Measurements from ENCODE around the gene ASXL1. TPM values are rescaled to one million over a fixed set of nuclear protein-coding genes. Genes with fewer than 3 reads are reported as not detected.
A peak's percentile ranks its signal among the peaks of the same experiment; 100 is the strongest.

ASXL1 gene
- polyA plus RNA-seq (2011; rRNA removed): 28.9 and 31.7 TPM in 2 replicates
- polyA minus RNA-seq (2011; rRNA and poly(A)+ RNA removed): 84.6 and 112 TPM in 2 replicates

DNA sequence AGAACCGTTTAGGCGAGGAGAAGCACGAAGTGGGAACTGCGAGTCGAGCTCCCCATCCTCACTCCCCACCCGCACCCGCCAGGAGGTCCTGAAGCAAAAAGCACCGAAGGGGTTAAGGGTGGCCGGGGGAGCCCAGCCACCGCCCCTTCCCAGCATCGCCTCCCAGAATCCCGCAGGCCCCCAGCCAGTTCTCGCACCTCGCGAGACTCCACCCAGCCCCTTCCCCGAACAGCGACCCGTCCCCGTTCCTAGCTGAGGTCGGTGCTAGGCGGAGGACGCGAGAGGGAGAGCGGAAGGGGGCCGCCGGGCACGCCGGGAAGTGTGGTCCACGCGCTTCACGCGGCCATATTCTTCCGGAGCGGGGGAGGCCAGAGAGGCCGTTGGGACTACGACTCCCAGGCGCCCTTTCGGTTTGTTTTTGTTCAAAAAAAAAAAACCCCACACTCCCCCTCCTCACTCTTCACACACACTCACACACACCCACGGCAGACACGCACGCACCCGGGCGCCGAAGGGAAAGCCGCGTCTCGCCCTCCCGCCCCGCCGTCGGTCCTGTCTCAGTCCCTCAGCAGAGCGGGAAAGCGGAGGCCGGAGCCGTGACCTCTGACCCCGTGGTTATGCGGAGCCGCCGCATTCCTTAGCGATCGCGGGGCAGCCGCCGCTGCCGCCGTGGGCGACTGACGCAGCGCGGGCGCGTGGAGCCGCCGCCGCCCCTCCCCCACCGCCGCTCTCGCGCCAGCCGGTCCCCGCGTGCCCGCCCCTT lies at the start of gene ASXL1:
Gene ASXL1, plus strand, starts transcription at position 463 of the 763 bp plus-strand sequence. CDS start 445 bp downstream, outside the sequence.
- no peak for TF ChIP-seq CTCF (IDR thresholded peaks at IDR 0.05; ENCODE audit: low read depth, low read length)
- Histone ChIP-seq H3K4me3 (ENCODE audit: low read depth, low read length) (peak within 1 kb of the TSS; percentile 93), H3K9me3 (ENCODE audit: control insufficient read depth, insufficient read depth, low read length) (peaks cover 5% of the 10 kb centered on the region), H3K27ac (ENCODE audit: low read depth, low read length) (peak within 1 kb of the TSS; percentile 99), H3K27me3 (ENCODE audit: control insufficient read depth, insufficient read depth, low read length) (no peaks in the 10 kb centered on the region)
- ChIA-PET CTCF (no interaction called here), POLR2A (interaction anchor here (0.5 to 1.2 kb wide), 11 partner anchors 13 to 1066 kb away, joined by 3 to 8 read pairs (median 4); no protein-coding TSS in a partner anchor)
- peak; percentile 94 for DNase-seq (ENCODE audit: low read depth, low spot score)

DNA sequence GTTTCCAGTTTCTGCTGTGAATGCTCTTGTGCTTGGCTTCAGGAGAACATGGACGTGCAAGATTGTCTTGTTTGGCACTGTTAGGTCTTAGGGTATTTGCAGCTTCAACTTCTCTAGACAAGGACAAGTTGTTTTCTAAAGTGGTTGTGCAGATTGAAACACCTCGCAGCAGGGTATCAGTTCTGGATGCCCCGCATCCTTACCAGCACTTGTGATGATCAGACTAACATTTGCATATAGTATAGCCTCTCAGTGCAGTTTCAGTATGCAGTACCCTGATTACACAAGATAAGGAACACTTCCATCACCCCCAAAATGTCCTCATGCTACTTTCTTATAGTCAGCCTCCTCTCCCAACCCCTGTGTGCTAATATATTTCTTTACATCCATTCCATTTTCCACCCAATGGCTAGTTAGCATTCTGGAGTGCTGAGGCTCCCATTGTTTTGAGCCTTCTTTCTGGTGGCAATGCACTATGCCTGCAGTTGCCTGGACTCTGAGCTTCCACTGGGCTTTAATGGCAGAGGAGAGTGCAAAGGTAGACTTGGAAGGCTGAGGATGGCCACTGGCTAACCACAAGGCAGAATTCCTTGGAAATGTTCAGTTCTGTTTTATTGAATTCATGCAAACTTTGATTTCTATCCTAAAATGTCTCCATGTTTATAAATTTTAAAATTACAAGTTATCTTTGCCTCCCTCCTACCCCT lies 45.3 kb upstream of the ASXL1 start:
- Histone ChIP-seq H3K9me3 (ENCODE audit: control insufficient read depth, insufficient read depth, low read length) (no peaks in the 10 kb centered on the region), H3K27ac (ENCODE audit: low read depth, low read length) (no peak overlapping the region), H3K27me3 (ENCODE audit: control insufficient read depth, insufficient read depth, low read length) (no peaks in the 10 kb centered on the region), H3K4me3 (ENCODE audit: low read depth, low read length) (no peak overlapping the region)
- CTCF ChIA-PET: interaction anchor here (0.7 kb wide), 1 partner anchor 58 kb away, joined by 4 read pairs; no protein-coding TSS in a partner anchor
- POLR2A ChIA-PET: interaction anchor here (0.6 kb wide), 1 partner anchor 66 kb away, joined by 5 read pairs; no protein-coding TSS in a partner anchor
- DNase-seq (ENCODE audit: low read depth, low spot score): no peak
- TF ChIP-seq CTCF (IDR thresholded peaks at IDR 0.05; ENCODE audit: low read depth, low read length): no peak

GRCh38 chr20:32314768-32315167 lies 43.4 kb upstream of the ASXL1 start:
- CTCF ChIA-PET: no interaction called here
- TF ChIP-seq CTCF (IDR thresholded peaks at IDR 0.05; ENCODE audit: low read depth, low read length): no peak

GRCh38 chr20:32315399-32315798 lies 42.7 kb upstream of the ASXL1 start:
- ChIA-PET CTCF (no interaction called here), POLR2A (no interaction called here)
- DNase-seq (ENCODE audit: low read depth, low spot score): no peak
- no peaks in the 10 kb centered on the region for H3K27me3 ChIP-seq (ENCODE audit: control insufficient read depth, insufficient read depth, low read length)
- no peak overlapping the region for H3K4me3 ChIP-seq (ENCODE audit: low read depth, low read length)
- TF ChIP-seq CTCF (IDR thresholded peaks at IDR 0.05; ENCODE audit: low read depth, low read length): no peak
- H3K9me3 ChIP-seq (ENCODE audit: control insufficient read depth, insufficient read depth, low read length): no peaks in the 10 kb centered on the region
- no peak overlapping the region for H3K27ac ChIP-seq (ENCODE audit: low read depth, low read length)

More at GRCh38 chr20:32314768-32315167, 43.4 kb upstream of the ASXL1 start:
- Histone ChIP-seq H3K4me3 (ENCODE audit: low read depth, low read length) (no peak overlapping the region), H3K27me3 (ENCODE audit: control insufficient read depth, insufficient read depth, low read length) (no peaks in the 10 kb centered on the region), H3K27ac (ENCODE audit: low read depth, low read length) (no peak overlapping the region), H3K9me3 (ENCODE audit: control insufficient read depth, insufficient read depth, low read length) (no peaks in the 10 kb centered on the region)
- POLR2A ChIA-PET: no interaction called here
- DNase-seq (ENCODE audit: low read depth, low spot score): no peak

GRCh38 chr20:32315891-32316290 lies 42.2 kb upstream of the ASXL1 start:
- CTCF ChIA-PET: no interaction called here
- TF ChIP-seq CTCF (IDR thresholded peaks at IDR 0.05; ENCODE audit: low read depth, low read length): no peak
- no peak for DNase-seq (ENCODE audit: low read depth, low spot score)
- POLR2A ChIA-PET: no interaction called here
- Histone ChIP-seq H3K27me3 (ENCODE audit: control insufficient read depth, insufficient read depth, low read length) (no peaks in the 10 kb centered on the region), H3K27ac (ENCODE audit: low read depth, low read length) (no peak overlapping the region), H3K4me3 (ENCODE audit: low read depth, low read length) (no peak overlapping the region), H3K9me3 (ENCODE audit: control insufficient read depth, insufficient read depth, low read length) (no peaks in the 10 kb centered on the region)
